Suprapubic skin (tissue), 4 donors: ENCODE measurements around the gene SRRT.

Experiments used
- CTCF ChIP-seq, 2 donors: fragments of 200-600 bp in 1 of 2; fragments of 450-650 bp in 1 of 2; sonication (generic) in 1 of 2; IDR thresholded peaks; one replicate each; pipeline ENCODE4 v1.5.1; 2016 to 2019; ENCODE audit warnings: antibody characterized with exemption in 2 of 2, mild to moderate bottlenecking in 1 of 2, moderate library complexity in 1 of 2
- EP300 ChIP-seq: sonication (generic); formaldehyde crosslinking; IDR thresholded peaks from one replicate; pipeline ENCODE4 v1.6.1; 2017; ENCODE audit warnings: antibody characterized with exemption
- POLR2AphosphoS5 ChIP-seq, 3 donors: sonication (generic); formaldehyde crosslinking; IDR thresholded peaks; one replicate each; pipeline ENCODE4 v1.6.1; 2017; ENCODE audit warnings: antibody characterized with exemption in 3 of 3

GRCh38 chr7:100859856-100860255, 15.0 kb upstream of the SRRT start:
- TF ChIP-seq EP300 = no peak
- TF ChIP-seq CTCF (IDR thresholded peaks at IDR 0.05) = no peak
- no peak for TF ChIP-seq POLR2AphosphoS5 (IDR thresholded peaks at IDR 0.05)
